Iris pigment epithelial cell (primary cell): Measurements from ENCODE around the gene MAP2.
A peak's percentile ranks its signal among the peaks of the same experiment; 100 is the strongest.

Experiments
- DNase-seq: peaks from one replicate; pipeline ENCODE4 v3.0.0-alpha.2; 2011; ENCODE audit warnings: low read depth

MAP2 gene

DNA sequence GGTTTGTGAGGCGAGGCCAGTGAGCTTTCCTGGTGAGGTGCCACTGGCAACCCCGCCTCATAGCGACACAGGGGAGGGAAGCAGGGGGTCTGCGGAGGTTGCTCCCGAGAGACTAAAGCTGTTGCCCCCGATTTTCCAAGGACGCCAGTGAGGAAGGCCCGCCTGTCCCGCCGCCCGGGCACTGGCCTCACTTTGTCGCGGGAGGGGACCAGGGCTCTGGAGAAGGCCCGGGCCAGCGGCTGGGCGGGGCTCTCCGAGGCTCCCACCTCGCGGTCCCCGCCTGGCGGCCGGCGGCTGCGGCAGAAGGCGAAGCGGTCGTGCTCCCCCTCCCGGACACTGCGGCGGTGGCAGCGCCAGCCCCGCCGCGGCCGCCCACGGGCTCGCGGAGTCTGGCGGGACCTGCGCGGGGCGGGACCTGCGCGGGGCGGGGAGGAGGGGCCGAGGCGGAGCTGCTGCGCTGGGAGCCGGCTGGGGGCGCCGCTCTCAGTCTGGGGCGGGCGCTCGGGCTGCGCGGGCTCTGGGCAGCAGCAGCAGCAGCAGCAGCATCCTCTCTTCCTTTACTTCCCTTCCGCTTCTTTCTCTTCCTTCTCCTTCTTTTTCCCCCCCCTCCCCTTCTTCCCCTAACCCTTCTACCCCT, at the start of gene MAP2:
Gene MAP2, plus strand, starts transcription at position 486 of the 637 bp plus-strand sequence. CDS start 229,124 bp downstream, outside the sequence.
- peak; percentile 76 for DNase-seq

DNA sequence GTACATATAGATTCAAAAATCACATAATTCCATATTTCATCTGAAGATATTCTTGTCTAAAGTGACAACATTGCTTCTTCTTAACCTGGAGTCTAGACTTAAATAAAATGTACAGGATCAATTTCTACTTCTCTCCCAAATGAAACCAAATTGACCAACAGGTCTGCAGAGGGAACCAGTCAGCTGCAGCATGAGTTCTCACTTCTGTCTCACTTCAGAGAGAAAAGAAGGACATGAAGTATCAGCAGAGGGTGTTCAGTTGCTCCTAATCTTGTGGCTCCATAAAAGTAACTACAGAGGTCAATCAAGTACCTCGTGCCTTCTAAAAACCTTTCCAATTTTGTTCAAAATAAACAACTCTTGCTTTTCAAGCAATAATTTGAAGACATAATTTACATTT, 47.2 kb upstream of the MAP2 start:
- DNase-seq = no peak

- no peak for DNase-seq
These were observed 43.6 kb upstream of the MAP2 start for GRCh38 chr2:209380293-209380692.

DNA sequence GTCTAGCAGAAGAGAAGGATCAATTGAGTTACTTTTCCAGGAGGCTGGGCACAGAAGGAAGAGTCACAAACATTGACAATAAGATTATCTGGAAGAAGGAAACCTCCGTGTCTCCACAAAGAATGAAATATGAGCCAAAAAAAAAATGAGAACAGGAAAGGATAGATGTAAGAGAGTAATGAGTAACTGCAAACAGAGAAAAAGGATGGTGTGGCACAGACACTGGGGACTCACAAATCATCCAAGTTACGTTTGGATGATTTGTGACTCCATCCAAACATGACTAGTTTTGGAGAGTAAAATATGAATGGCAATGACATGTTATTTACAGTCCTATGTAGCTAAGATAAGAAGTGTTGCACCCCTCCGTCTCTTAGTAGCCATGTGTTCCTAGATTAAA, 42.8 kb upstream of the MAP2 start:
- no peak for DNase-seq

DNA sequence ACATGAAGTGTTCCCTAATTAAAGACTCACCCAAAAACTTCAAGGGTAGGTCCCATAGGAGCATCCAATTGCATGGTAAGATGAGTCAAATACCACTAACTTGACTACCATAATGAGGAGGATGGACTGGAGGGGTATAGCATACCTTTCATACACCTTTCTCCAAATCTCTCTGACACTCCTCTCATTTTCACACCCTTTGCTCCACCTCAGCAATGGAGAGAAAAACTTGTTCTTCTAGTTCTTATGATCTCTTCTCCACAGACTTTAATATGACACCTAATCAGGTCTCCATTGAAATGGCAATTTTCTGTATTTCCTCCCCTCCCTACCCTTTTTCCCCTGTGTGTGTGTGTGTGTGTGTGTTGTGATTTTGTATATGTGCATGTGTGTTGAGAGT, 41.1 kb upstream of the MAP2 start:
- DNase-seq = no peak

GRCh38 chr2:209383212-209383611, 40.6 kb upstream of the MAP2 start:
- DNase-seq = peak; percentile 95

DNA sequence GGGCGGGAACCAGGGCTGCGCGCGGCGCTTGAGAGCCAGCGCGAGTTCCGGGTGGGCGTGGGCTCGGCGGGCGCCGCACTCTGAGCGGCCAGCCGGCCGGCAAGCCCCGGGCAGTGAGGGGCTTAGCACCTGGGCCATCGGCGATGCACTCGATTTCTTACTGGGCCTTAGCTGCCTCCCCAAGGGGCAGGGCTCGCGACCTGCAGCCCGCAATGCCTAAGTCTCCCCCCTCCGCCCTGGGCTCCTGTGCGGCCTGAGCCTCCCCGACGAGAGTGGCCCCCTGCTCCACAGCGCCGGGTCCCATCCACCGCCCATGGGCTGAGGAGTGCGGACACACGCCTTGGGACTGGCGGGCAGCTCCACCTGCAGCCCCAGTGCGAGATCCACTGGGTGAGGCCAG, 36.5 kb upstream of the MAP2 start:
- no peak for DNase-seq

GRCh38 chr2:209388446-209389037, 35.3 kb upstream of the MAP2 start:
- DNase-seq = peak; percentile 43

- DNase-seq = no peak
These were observed 34.7 kb upstream of the MAP2 start for GRCh38 chr2:209389171-209389618.

- no peak for DNase-seq
These were observed 33.0 kb upstream of the MAP2 start for GRCh38 chr2:209390839-209391238.

DNA sequence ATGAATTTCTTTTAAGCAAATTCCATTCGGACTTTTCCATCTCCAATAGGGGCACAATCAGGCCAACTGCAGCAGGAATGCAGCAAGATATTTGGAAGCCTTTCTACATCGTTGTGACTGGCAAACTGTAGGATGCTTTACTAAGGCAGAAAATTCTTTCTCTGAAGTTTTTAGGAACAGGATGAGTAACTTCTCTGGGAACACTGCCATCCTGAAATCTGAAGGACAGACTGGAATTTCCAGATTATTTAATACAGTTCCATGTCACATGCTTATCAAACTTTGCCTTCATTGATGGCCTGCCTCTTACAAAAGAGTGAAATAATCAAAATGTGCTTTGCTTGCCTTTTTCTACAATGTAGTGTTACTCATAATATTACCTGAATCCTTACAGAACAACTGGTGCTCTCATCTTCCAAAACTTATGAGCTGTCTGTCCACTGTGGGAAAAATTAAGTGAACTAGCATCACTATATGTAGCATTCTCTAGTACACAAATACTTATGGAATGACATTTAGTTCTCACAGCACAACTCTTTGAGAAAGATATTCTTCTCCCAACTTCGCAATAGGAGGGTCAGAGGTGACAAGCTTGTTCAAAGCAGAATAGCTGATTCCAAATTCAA, 32.0 kb upstream of the MAP2 start:
- peak; percentile 49 for DNase-seq

GRCh38 chr2:209395229-209395628, 28.6 kb upstream of the MAP2 start:
- DNase-seq = no peak

DNA sequence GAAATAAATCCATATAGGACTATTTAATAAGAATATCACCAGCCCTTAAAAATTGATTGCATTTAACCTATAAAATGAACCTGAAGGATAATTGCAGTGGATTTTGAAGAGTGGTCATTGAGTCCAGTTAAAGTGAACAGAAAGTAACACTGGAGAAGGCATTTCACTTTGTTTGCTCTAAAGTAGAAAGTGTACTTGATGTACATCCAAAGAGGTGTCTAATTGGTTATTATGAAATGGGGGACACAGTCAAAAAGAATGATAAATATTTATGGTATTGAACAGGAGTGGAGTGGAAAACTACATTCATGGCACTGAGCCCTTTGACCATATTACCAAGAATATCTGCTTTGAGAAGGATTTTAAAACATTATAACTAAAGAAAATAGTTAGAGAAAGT, 28.2 kb upstream of the MAP2 start:
- peak; percentile 39 for DNase-seq

DNA sequence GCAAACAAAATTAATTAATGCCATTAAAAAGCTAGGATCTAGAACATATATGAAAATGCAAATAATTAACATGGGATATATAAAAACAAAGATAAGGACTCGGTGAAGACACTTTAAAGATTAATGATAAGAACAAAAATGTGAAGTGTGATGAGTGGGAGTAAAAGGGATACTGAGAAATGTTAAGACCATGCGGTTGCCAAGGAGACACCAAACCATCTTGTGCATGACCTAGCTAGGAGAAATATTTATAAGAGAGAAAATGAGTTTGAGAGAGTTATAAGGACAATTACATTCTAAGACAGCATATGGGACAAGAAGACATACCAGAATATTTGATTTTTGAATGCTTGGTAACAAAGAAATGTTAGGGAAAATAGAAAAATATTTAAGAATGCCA, 25.4 kb upstream of the MAP2 start:
- DNase-seq = no peak

DNA sequence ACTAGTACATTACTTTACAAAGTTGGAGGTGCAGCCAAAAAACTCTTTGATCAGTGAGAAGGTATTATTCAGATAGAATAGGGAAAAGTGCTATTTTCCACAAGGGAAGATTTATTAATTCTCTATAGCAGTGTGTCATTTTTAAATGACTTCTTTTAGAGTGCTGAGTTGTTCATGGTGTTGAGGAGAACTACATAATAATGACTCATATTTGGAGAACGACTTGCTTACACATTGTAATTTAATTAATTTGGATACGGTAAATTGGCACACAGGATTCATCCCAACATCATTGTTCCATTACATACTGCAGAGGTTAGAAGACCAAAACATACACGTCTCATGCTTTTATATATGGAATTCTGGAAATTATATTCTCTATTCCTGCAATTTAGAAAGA, 22.1 kb upstream of the MAP2 start:
- no peak for DNase-seq

- no peak for DNase-seq
These were observed 12.6 kb upstream of the MAP2 start for GRCh38 chr2:209411296-209411695.

DNA sequence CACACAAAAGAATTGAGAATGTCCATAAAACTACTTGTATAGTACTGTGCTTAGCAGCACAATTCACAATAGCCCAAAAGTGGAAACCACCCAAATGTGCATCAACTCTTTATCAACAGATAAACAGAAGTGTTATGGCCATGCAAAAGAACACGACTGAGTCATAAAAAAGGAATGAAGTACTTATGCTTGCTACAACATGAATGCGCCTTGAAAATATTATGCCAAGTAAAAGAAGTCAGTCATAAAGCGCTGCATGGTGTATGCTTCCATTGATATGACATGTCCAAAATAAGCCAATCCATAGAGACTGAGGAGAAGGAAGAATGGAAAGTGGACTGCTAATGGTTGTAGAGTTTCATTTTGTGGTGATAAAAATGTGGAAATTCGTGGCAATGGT, 12.1 kb upstream of the MAP2 start:
- no peak for DNase-seq

- no peak for DNase-seq
These were observed 10.4 kb upstream of the MAP2 start for GRCh38 chr2:209413311-209414014.

DNA sequence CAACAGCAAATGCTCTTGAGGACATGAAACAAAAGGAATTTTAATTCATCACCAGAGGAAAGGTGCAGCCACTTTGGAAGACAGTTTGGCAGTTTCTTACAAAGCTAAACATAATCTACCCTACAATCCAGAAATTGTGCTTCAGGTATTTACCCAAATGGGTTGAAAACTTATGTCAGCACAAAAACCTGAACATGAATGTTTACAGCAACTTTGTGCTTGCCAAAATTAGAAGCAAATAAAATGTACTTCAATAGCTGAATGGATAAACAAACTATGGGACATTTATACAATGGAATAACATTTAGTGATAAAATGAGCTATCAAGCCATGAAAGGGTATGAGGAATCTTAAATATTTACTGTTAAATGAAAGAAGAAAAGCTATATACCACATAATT, 6.9 kb upstream of the MAP2 start:
- DNase-seq = no peak

GRCh38 chr2:209422191-209422754, 1.6 kb upstream of the MAP2 start:
- no peak for DNase-seq

DNA sequence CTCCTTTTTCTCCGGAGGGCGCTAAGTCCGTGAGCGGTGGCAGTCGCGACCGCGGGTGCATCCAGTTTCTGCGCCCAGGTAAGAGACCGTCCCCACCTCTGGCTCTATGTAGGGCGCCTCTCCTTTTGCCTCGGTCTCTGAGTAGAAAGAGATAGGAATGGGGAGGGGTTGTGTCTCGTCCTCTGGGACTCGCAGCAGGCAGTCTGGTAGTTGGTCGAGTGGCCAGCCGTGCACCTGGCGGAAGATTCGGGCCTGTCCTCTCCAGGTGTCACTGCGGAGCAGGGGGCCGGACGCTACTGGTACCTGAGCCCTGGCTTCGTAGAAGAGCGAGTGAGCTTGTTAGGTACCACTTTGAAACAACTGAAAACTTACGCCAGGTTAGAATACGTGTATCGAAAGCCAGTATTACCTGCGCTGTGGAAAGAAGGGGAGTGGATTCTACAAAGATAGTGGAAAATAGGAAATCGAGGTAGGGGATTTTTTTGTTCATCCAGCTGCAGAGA, 403 bp downstream of the MAP2 start:
- no peak for DNase-seq

- peak; percentile 17 for DNase-seq
These were observed 1.1 kb downstream of the MAP2 start for GRCh38 chr2:209424781-209425470.
